Right renal pelvis (tissue), 4 donors: ENCODE results near the gene SDHB. TPM values are rescaled to one million over a fixed set of nuclear protein-coding genes. Genes with fewer than 3 reads are reported as not detected.

Experiments
- DNase-seq, 4 donors: peaks; one replicate each; pipeline ENCODE4 v3.0.0-alpha.2; 2013; ENCODE audit warnings: low read depth in 4 of 4, low spot score in 3 of 4, missing footprints in 1 of 4
- polyA plus RNA-seq, 4 donors: library from polyadenylated mRNA; unstranded; fragments of 120-200 nt; gene quantifications; one replicate each; pipeline ENCODE4 v1.2.1, GENCODE V29; 2013; ENCODE audit not compliant: insufficient read length in 4 of 4

The SDHB gene
- polyA plus RNA-seq, 4 donors = 153 to 164 (median 160) TPM

- DNase-seq = no peak
Observed at GRCh38 chr1:17052038-17052437, 1.8 kb downstream of the SDHB start.

GRCh38 chr1:17047924-17048323, 5.9 kb downstream of the SDHB start:
- DNase-seq = no peak

- DNase-seq = no peak
Observed at GRCh38 chr1:17046334-17046657, 7.5 kb downstream of the SDHB start.

GRCh38 chr1:17045634-17046333, 8.0 kb downstream of the SDHB start:
- DNase-seq = peak in 2 of 4 donors; percentile 28 to 53

GRCh38 chr1:17045150-17045549, 8.7 kb downstream of the SDHB start:
- DNase-seq = no peak

GRCh38 chr1:17043676-17044075, 10.2 kb downstream of the SDHB start:
- DNase-seq = no peak

- no peak for DNase-seq
Observed at GRCh38 chr1:17040135-17040534, 13.7 kb downstream of the SDHB start.

- DNase-seq = no peak
Observed at GRCh38 chr1:17039522-17039921, 14.3 kb downstream of the SDHB start.

- no peak for DNase-seq
Observed at GRCh38 chr1:17033481-17033880, 20.4 kb downstream of the SDHB start.

GRCh38 chr1:17032741-17033140, 21.1 kb downstream of the SDHB start:
- DNase-seq = no peak

GRCh38 chr1:17031436-17031835, 22.4 kb downstream of the SDHB start:
- DNase-seq = no peak

GRCh38 chr1:17030206-17030605, 23.6 kb downstream of the SDHB start:
- DNase-seq = no peak

GRCh38 chr1:17028662-17029188, 25.1 kb downstream of the SDHB start:
- no peak for DNase-seq

GRCh38 chr1:17027900-17028299, 25.9 kb downstream of the SDHB start:
- DNase-seq = no peak

- no peak for DNase-seq
Observed at GRCh38 chr1:17027403-17027802, 26.4 kb downstream of the SDHB start.

- no peak for DNase-seq
Observed at GRCh38 chr1:17024721-17025120, 29.1 kb downstream of the SDHB start.

- DNase-seq = no peak
Observed at GRCh38 chr1:17023573-17023972, 30.3 kb downstream of the SDHB start.

- DNase-seq = no peak
Observed at GRCh38 chr1:17023102-17023501, 30.7 kb downstream of the SDHB start.

- DNase-seq = no peak
Observed at GRCh38 chr1:17021896-17022295, 31.9 kb downstream of the SDHB start.

GRCh38 chr1:17020502-17020901, 33.3 kb downstream of the SDHB start:
- no peak for DNase-seq

GRCh38 chr1:17018849-17019248, 35.0 kb downstream of the SDHB start:
- no peak for DNase-seq

- no peak for DNase-seq
Observed at GRCh38 chr1:17017435-17017834, 36.4 kb downstream of the SDHB start.

- no peak for DNase-seq
Observed at GRCh38 chr1:17016317-17016661, 37.5 kb downstream of the SDHB start.
